HCT116 (cell line): ENCODE data around the gene TACR2.

Source experiments
- CEBPB ChIP-seq: IDR thresholded peaks from 2 replicates; pipeline ENCODE4 v1.6.1; 2012; ENCODE audit warnings: low read depth
- EZH2 ChIP-seq: fragments of 200-600 bp; sonication (generic); IDR thresholded peaks from 2 replicates; pipeline ENCODE4 v1.6.1; 2017; ENCODE audit warnings: antibody characterized with exemption, mixed run types
- JUND ChIP-seq: IDR thresholded peaks from 2 replicates; pipeline ENCODE4 v1.6.1; 2012
- POLR2AphosphoS5 ChIP-seq: IDR thresholded peaks from 2 replicates; pipeline ENCODE4 v1.6.1; 2011; ENCODE audit warnings: mild to moderate bottlenecking, low read depth, low read length, moderate library complexity
- RAD21 ChIP-seq: IDR thresholded peaks from 2 replicates; pipeline ENCODE4 v1.6.1; 2012; ENCODE audit warnings: low read depth, mild to moderate bottlenecking
- SRF ChIP-seq: IDR thresholded peaks from 2 replicates; pipeline ENCODE4 v1.6.1; 2012; ENCODE audit warnings: low read depth
- TCF7L2 ChIP-seq: IDR thresholded peaks from 2 replicates; pipeline ENCODE4 v1.7.0; 2011; ENCODE audit warnings: borderline replicate concordance, inconsistent platforms; ENCODE audit not compliant: insufficient read depth, insufficient read length; ENCODE audit errors: extremely low read depth
- YY1 ChIP-seq: IDR thresholded peaks from 2 replicates; pipeline ENCODE4 v1.6.1; 2011; ENCODE audit warnings: low read length, low read depth, moderate library complexity, mild to moderate bottlenecking; ENCODE audit not compliant: insufficient replicate concordance; ENCODE audit errors: extremely low read depth
- ZFX ChIP-seq: fragments of 450-650 bp; IDR thresholded peaks from 2 replicates; pipeline ENCODE4 v1.6.1; 2017
- ZNF274 ChIP-seq: fragments of 200-500 bp; sonication (Bioruptor generic); IDR thresholded peaks from 2 replicates; pipeline ENCODE4 v1.6.1; 2014; ENCODE audit warnings: mild to moderate bottlenecking, low read depth, low read length, inconsistent platforms
- TF ChIP-seq, protein P1 (sequence below), 3 experiments: fragments of 200-600 bp in 1 of 3; sonication (generic) in 1 of 3; IDR thresholded peaks in 2 of 3; conservative IDR thresholded peaks in 1 of 3; 2 replicates each; pipeline ENCODE4 v1.5.1; 2012 to 2017; ENCODE audit warnings: low read depth in 2 of 3, low read length in 2 of 3, antibody characterized with exemption in 1 of 3, borderline replicate concordance in 1 of 3, control low read depth in 1 of 3, mild to moderate bottlenecking in 1 of 3, mixed read lengths in 1 of 3, mixed run types in 1 of 3, moderate library complexity in 1 of 3; ENCODE audit not compliant: insufficient read depth in 1 of 3
- TF ChIP-seq, protein P2 (sequence below): IDR thresholded peaks from 2 replicates; pipeline ENCODE4 v1.6.1; 2012; ENCODE audit warnings: low read depth
- TF ChIP-seq, protein P3 (sequence below): IDR thresholded peaks from 2 replicates; pipeline ENCODE4 v1.6.1; 2011; ENCODE audit warnings: mild to moderate bottlenecking, low read length, moderate library complexity; ENCODE audit not compliant: insufficient replicate concordance; ENCODE audit errors: extremely low read depth

- TF ChIP-seq, protein P1, sequence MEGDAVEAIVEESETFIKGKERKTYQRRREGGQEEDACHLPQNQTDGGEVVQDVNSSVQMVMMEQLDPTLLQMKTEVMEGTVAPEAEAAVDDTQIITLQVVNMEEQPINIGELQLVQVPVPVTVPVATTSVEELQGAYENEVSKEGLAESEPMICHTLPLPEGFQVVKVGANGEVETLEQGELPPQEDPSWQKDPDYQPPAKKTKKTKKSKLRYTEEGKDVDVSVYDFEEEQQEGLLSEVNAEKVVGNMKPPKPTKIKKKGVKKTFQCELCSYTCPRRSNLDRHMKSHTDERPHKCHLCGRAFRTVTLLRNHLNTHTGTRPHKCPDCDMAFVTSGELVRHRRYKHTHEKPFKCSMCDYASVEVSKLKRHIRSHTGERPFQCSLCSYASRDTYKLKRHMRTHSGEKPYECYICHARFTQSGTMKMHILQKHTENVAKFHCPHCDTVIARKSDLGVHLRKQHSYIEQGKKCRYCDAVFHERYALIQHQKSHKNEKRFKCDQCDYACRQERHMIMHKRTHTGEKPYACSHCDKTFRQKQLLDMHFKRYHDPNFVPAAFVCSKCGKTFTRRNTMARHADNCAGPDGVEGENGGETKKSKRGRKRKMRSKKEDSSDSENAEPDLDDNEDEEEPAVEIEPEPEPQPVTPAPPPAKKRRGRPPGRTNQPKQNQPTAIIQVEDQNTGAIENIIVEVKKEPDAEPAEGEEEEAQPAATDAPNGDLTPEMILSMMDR (IDR thresholded peaks at IDR 0.05 in 2 of 3, conservative IDR thresholded peaks at IDR 0.05 in 1 of 3; ENCODE audit: borderline replicate concordance in 1 of 3, insufficient read depth in 1 of 3, low read depth in 2 of 3, low read length in 2 of 3) = no peak
- no peak for TF ChIP-seq RAD21
- TF ChIP-seq ZNF274 = no peak
- TF ChIP-seq SRF = no peak
- TF ChIP-seq YY1 = no peak
- TF ChIP-seq, protein P2, sequence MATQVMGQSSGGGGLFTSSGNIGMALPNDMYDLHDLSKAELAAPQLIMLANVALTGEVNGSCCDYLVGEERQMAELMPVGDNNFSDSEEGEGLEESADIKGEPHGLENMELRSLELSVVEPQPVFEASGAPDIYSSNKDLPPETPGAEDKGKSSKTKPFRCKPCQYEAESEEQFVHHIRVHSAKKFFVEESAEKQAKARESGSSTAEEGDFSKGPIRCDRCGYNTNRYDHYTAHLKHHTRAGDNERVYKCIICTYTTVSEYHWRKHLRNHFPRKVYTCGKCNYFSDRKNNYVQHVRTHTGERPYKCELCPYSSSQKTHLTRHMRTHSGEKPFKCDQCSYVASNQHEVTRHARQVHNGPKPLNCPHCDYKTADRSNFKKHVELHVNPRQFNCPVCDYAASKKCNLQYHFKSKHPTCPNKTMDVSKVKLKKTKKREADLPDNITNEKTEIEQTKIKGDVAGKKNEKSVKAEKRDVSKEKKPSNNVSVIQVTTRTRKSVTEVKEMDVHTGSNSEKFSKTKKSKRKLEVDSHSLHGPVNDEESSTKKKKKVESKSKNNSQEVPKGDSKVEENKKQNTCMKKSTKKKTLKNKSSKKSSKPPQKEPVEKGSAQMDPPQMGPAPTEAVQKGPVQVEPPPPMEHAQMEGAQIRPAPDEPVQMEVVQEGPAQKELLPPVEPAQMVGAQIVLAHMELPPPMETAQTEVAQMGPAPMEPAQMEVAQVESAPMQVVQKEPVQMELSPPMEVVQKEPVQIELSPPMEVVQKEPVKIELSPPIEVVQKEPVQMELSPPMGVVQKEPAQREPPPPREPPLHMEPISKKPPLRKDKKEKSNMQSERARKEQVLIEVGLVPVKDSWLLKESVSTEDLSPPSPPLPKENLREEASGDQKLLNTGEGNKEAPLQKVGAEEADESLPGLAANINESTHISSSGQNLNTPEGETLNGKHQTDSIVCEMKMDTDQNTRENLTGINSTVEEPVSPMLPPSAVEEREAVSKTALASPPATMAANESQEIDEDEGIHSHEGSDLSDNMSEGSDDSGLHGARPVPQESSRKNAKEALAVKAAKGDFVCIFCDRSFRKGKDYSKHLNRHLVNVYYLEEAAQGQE = no peak
- TF ChIP-seq, protein P3, sequence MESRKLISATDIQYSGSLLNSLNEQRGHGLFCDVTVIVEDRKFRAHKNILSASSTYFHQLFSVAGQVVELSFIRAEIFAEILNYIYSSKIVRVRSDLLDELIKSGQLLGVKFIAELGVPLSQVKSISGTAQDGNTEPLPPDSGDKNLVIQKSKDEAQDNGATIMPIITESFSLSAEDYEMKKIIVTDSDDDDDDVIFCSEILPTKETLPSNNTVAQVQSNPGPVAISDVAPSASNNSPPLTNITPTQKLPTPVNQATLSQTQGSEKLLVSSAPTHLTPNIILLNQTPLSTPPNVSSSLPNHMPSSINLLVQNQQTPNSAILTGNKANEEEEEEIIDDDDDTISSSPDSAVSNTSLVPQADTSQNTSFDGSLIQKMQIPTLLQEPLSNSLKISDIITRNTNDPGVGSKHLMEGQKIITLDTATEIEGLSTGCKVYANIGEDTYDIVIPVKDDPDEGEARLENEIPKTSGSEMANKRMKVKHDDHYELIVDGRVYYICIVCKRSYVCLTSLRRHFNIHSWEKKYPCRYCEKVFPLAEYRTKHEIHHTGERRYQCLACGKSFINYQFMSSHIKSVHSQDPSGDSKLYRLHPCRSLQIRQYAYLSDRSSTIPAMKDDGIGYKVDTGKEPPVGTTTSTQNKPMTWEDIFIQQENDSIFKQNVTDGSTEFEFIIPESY = no peak
- no peak for TF ChIP-seq CEBPB
- TF ChIP-seq POLR2AphosphoS5 = no peak
- no peak for TF ChIP-seq JUND
- no peak for TF ChIP-seq TCF7L2
- TF ChIP-seq ZFX = no peak
- TF ChIP-seq EZH2 = no peak
Measured at GRCh38 chr10:69421611-69422308, 5.0 kb upstream of the TACR2 start.
